Kidney (tissue), 14 donors: ENCODE measurements around the gene RNF141. TPM values are rescaled to one million over a fixed set of nuclear protein-coding genes. Genes with fewer than 3 reads are reported as not detected.
A peak's percentile ranks its signal among the peaks of the same experiment; 100 is the strongest.

ENCODE experiments used
- DNase-seq, 5 donors: peaks; one replicate each; pipeline ENCODE4 v3.0.0-alpha.2; 2013 to 2020
- FAIRE-seq: peaks from 2 replicates; lab custom pipeline; 2012; peaks lifted over from hg19 to GRCh38; lab: Jason Lieb, UNC
- H3K27ac ChIP-seq, 2 donors: one replicate each; pipeline ENCODE4 v1.7.0; 2013; ENCODE audit warnings: low read depth in 2 of 2, low read length in 2 of 2, inconsistent platforms in 1 of 2
- H3K27me3 ChIP-seq: one replicate; pipeline ENCODE4 v1.7.1; 2013; ENCODE audit warnings: low read length, inconsistent platforms; ENCODE audit not compliant: control insufficient read depth, insufficient read depth
- H3K36me3 ChIP-seq, 3 donors: one replicate each; pipeline versions ENCODE4 v1.7.0 to v1.7.1; 2013; ENCODE audit warnings: low read length in 3 of 3, control low read depth in 1 of 3, inconsistent platforms in 1 of 3; ENCODE audit not compliant: insufficient read depth in 3 of 3, control insufficient read depth in 2 of 3
- H3K4me1 ChIP-seq, 3 donors: one replicate each; pipeline versions ENCODE4 v1.7.0 to v1.7.1; 2013; ENCODE audit warnings: low read length in 3 of 3, inconsistent platforms in 1 of 3, low read depth in 1 of 3; ENCODE audit not compliant: control insufficient read depth in 2 of 3, insufficient read depth in 2 of 3
- H3K4me3 ChIP-seq, 3 donors: one replicate each; pipeline versions ENCODE4 v1.7.0 to v1.8.1; 2013; ENCODE audit warnings: low read length in 3 of 3, control low read depth in 1 of 3, inconsistent platforms in 1 of 3
- H3K9ac ChIP-seq, 3 donors: one replicate each; pipeline versions ENCODE4 v1.7.0 to v1.7.1; 2013; ENCODE audit warnings: low read length in 3 of 3, control low read depth in 1 of 3, inconsistent platforms in 1 of 3
- H3K9me3 ChIP-seq, 3 donors: one replicate each; pipeline versions ENCODE4 v1.7.0 to v1.7.1; 2013; ENCODE audit warnings: low read length in 3 of 3, control low read depth in 1 of 3, inconsistent platforms in 1 of 3; ENCODE audit not compliant: control insufficient read depth in 2 of 3, insufficient read depth in 1 of 3
- intact Hi-C: fragments of 100-400 bp; cut with DNase I; formaldehyde crosslinking; loops from one replicate; pipeline ENCODE4 v1.11.1; 2022
- polyA plus RNA-seq: library from polyadenylated mRNA; stranded (reverse); fragments of 350-450 nt; fragmentation: Illumina TruSeq; extraction: RNeasy Lipid Tissue Mini Kit (QIAGEN cat#74804); gene quantifications from one replicate; pipeline ENCODE4 v1.2.3, GENCODE V29; 2014; ENCODE audit warnings: low read depth, low replicate concordance; ENCODE audit not compliant: insufficient read depth
- total RNA-seq: library from RNA; stranded (reverse); fragmentation: NEBNext Ultra II Directional; extraction: Animal tissue kit (Norgen Biotek cat#: 25700); gene quantifications from one replicate; pipeline ENCODE4 v1.2.1, GENCODE V29; 2021
- TF ChIP-seq, protein P1 (sequence below): IDR thresholded peaks from 3 replicates; pipeline ENCODE4 v1.5.1; 2012; ENCODE audit warnings: mild to moderate bottlenecking, moderate library complexity, borderline replicate concordance; ENCODE audit not compliant: insufficient read depth; ENCODE audit errors: extremely low read depth
- donor health status: control.
- donor health status: control.
- donor health status: control.
- donor health status: control.
- donor health status: control.
- donor health status: DM: yes; HTN: yes; CAD: no.
- donor health status: Normal renal cell carcinoma (clear cell type).

RNF141 gene
- total and polyA plus RNA-seq, 2 donors from 2014 or later = 20.5 to 35.8 TPM

DNA sequence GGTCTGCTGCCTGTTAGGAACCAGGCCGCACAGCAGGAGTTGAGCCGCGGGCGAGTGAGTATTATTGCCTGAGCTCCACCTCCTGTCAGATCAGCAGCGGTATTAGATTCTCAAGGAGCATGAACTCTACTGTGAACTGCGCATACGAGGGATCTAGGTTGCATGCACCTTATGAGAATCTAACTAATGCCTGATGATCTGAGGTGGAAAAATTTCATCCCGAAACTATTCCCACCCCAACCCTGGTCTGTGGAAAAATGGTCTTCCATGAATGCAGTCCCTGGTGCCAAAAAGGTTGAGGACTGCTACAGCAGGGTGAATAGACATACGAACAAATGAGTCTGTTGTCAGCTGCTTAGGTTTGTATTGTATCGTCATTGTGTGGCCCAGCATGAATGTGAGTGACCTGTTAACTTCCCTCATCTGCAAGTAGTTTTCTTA is 29.8 kb downstream of the RNF141 start:
- H3K9me3 ChIP-seq = no peaks in the 10 kb centered on the region
- TF ChIP-seq, protein P1, sequence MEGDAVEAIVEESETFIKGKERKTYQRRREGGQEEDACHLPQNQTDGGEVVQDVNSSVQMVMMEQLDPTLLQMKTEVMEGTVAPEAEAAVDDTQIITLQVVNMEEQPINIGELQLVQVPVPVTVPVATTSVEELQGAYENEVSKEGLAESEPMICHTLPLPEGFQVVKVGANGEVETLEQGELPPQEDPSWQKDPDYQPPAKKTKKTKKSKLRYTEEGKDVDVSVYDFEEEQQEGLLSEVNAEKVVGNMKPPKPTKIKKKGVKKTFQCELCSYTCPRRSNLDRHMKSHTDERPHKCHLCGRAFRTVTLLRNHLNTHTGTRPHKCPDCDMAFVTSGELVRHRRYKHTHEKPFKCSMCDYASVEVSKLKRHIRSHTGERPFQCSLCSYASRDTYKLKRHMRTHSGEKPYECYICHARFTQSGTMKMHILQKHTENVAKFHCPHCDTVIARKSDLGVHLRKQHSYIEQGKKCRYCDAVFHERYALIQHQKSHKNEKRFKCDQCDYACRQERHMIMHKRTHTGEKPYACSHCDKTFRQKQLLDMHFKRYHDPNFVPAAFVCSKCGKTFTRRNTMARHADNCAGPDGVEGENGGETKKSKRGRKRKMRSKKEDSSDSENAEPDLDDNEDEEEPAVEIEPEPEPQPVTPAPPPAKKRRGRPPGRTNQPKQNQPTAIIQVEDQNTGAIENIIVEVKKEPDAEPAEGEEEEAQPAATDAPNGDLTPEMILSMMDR = no peak
- H3K27ac ChIP-seq = no peak overlapping the region
- no peak overlapping the region for H3K9ac ChIP-seq
- peak in 2 of 5 donors; percentile 10 to 26 for DNase-seq
- H3K4me1 ChIP-seq = no peaks in the 10 kb centered on the region
- H3K4me3 ChIP-seq = no peak overlapping the region
- no peaks in the 10 kb centered on the region for H3K27me3 ChIP-seq
- intact Hi-C loops = no loop called here
- no peak for FAIRE-seq
- H3K36me3 ChIP-seq = peaks cover 0 to 2% (median 0%) of the 10 kb centered on the region in 3 donors

DNA sequence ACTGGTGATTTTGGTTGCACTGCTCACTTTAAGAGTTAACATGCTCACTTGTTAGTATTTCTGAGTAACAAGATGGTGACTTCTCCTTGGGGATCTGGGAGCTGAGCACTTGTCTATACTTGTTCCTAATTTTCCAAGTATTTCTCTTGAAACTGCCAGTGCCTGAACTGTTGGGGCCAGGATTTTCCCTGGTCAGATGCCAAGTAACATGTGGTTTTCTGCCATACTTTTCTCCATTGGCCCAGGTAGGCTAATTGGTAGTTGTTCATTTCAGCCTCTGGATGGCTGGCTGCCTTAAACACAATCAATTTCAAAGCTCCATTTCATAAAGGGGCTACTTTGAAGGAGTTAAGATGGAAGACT is 35.0 kb downstream of the RNF141 start:
- H3K9ac ChIP-seq = no peak overlapping the region
- intact Hi-C loops = no loop called here

DNA sequence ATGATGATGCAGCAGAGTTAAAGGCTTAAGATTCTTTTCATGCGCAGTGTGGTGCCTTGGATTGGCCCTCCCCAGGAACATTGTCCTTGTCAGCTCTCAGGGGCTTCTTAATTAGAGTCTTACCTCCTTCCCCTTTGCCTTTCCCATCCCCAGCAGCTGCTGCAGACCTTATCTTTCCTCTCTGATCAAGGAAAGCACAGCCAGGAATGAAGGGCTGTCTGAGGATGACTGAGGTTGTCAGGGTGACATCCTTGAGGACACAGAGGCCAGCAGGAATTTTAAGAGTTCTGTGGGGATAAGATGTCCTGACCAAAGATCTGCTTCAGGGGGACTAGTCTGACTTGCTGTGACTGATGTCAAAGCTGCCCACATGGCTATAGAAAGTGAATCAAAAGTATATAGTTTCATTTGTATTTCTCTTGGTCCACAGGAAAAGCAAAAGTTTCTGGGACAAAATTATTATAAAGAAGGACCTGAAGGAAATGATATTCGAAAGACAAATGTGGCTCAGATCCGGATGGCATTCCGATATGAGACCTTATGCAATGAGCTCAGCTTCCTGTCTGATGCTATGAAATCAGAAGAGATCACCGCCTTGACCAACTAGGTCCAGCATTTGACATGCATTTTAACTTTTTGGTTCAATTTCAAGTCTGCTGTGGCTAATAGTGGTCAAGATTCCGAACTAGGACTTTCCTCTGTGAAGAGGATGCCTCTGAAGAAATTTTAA is 35.5 kb downstream of the RNF141 start:
- no peak for FAIRE-seq

More for the DNA sequence above, 35.0 kb downstream of the RNF141 start:
- H3K4me1 ChIP-seq = no peaks in the 10 kb centered on the region
- no peaks in the 10 kb centered on the region for H3K9me3 ChIP-seq
- no peak overlapping the region for H3K4me3 ChIP-seq
- DNase-seq (no peak), FAIRE-seq (no peak)
- TF ChIP-seq, protein P1 = no peak
- H3K27me3 ChIP-seq = no peaks in the 10 kb centered on the region
- H3K27ac ChIP-seq = peak overlapping the region in 1 of 2 donors; percentile 16
- peaks cover 0 to 4% (median 0%) of the 10 kb centered on the region in 3 donors for H3K36me3 ChIP-seq

More for the DNA sequence above, 35.5 kb downstream of the RNF141 start:
- TF ChIP-seq, protein P1 = no peak
- Histone ChIP-seq H3K9me3 (no peaks in the 10 kb centered on the region), H3K36me3 (peaks cover 0 to 4% (median 2%) of the 10 kb centered on the region in 3 donors), H3K4me3 (no peak overlapping the region), H3K9ac (no peak overlapping the region), H3K27me3 (no peaks in the 10 kb centered on the region), H3K27ac (peak overlapping the region in 1 of 2 donors; percentile 16), H3K4me1 (no peaks in the 10 kb centered on the region)
- no peak for DNase-seq
- intact Hi-C loops = no loop called here
